Fibroblast of skin of scalp (primary cell): Measurements from ENCODE around the gene IRF2BPL.

ENCODE experiments used
- DNase-seq: peaks from one replicate; pipeline ENCODE4 v3.0.0-alpha.2; 2013

Gene IRF2BPL

DNA sequence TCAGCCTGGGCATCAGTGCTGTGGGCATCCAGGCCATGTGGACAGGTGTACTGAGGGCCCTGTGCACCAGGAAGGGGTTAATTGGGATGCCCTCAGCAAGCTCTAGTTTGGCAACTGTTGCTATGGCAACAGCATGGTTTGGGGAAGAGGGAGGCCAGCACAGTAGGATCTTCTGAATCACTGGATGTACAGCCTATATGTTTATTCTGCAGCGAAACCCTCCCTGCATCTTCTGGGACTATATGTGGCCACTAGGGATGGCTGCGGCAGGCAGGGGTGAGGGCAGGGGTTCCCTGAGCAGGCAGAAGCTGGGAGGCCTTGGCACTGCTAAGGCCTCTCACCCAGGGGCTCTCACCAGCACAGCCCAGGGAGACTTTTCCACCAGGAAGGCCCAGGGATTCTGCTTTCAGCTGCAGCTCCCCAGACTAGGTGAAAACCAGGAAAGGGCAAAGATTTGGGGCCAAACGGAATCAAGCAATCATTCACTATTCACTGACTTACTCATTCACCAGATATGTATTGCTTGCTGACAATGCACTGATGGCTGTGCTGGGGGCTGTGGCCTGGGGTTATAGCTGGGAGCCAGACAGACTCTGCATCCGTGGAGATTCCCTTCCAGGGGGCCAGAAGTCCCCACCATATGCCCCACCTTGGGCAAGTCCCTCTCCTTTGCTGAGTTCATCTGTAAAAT is 42.8 kb downstream of the IRF2BPL start:
- peak; percentile 59 for DNase-seq

DNA sequence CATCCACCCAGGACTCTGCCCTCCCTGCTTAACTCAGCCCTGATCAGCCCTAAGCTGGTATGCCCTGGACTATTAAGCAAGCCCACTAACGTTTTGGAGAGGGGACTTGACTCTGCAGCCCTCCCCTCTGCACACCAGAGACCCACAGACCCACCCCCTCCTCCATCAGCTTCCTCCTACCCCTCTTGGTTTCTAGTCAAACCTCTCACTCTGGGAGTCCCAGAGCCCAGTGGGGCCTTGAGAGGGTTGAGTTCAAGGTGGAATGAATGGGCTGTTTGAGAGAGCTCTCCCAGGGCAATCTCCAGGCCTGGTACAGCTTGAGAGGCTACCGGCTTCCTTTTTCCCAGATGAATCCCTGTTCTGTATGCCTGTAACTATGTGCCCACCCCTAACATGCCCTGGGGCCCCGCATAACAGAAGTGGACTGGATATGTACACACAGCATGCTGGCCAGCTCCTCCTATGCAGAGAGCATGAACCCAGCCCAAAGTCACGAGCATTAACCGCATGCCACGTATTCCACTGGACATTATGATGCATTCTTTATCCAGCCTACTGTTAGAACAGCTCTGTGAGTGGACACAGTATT is 43.6 kb downstream of the IRF2BPL start:
- no peak for DNase-seq

DNA sequence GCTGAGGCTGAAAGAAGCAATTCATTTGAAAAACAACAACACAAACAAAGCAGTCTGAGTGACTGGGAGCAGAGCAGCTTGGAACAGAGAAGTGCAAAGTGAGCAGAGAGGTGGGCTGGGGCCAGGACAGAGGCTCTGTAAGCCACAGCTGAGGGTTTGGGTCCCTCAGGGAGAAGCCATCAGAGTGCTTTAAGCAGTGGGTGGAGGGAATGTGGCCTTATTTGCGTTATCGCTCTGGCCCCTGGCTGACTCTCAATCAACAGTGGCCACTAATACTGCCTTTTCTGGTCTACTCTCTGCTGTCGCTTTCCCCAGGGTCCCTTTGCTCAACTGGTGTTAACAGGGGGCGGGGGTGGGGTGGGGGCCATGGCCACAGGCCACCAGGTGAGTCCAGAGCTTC is 44.2 kb downstream of the IRF2BPL start:
- DNase-seq, result no peak

DNA sequence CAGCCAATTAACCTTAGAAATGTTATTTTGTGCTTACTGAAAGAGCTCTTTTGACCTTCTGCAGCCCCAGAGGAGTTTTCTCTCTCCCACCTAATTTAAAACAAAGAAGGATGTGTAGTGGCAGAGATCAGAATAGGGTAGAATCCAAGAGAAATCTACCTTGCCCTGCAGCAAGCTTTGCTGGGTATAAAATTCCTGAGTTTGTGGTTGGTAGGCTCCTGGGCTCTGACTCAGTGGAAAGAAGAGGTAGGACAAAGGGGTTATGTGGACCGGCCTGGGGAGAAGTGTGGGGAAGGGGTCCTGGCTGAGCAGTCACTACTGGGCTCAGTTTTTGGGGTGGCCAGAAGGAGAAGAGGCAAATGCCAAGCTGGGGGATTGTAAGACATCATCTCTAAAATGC is 46.8 kb downstream of the IRF2BPL start:
- no peak for DNase-seq

DNA sequence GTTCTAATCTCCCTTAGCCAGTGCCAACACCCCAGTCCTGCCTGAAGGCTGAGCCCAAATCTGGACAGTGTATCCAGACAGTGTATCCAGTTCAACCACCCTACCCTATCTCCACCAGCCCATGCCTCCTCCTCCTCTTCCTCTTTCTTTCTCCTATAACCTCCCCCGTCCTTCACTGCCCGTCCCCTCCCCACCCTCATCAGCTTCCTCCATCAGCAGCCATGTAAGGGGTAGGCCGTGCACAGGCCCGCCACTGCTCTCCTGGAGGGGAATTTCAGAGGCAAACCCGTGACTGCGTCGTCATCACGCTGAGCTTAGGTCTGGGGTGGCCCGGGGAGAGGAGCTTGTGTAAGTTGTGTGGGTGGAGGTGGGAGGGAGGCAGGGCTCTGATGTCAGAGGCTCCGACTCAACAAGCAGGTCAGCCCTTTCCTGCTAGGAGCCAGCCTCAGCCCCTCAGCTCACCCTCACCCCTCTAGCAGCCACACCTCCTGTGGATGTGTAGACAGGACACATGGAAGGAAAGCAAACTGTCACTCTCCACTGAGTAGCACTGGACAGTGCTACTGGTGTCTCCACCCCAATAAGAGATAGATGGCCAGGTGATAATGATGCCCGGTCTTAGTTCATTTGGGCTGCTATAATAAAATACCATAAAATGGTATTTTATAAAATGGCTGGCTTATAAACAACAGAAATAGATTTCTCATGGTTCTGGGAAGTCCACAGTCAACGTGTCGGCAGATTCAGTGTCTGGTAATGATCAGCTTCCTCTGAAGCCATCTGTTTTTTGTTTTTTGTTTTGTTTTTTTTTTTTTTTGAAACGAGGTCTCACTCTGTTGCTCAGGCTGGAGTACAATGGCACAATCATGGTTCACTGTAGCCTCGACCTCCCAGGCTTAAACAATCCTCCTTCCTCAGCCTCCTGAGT is 50.5 kb downstream of the IRF2BPL start:
- DNase-seq, result peak; percentile 42

DNA sequence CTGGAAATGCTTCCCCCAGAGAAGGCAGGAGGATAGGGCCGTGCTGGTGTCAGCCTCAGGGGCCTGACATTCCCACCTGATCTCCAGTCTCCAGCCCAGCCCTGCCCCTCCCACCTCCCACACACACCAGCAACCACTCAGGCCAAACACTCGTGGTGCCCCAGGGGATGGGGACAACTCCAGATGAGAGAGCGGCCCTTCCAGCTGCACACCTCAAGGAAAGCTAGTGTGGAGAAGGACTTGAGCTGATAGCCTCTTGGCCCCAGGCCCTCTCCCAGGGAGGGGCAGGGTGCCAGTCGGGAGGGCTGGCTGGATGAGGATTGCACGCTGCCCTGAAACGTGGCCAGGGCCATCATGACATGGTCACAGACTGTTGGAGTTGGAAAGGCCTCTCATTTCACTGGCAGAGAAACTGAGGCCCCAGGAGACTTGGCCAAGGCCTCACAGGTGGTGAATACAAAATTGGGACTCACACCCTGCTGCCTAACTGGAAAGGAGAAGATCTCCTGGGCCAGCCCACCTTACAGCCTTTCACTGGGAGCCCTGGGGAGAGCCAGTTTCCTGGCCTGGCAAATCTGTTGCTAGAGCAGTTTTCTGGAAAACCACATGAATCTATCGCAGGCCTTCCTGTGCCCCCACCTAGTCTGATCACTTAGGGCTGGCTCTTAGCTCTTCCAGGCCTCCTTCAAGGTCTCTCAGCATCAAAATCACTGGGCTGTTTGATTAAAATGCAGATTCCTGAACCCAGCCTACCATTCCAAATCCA is 52.1 kb downstream of the IRF2BPL start:
- no peak for DNase-seq

DNA sequence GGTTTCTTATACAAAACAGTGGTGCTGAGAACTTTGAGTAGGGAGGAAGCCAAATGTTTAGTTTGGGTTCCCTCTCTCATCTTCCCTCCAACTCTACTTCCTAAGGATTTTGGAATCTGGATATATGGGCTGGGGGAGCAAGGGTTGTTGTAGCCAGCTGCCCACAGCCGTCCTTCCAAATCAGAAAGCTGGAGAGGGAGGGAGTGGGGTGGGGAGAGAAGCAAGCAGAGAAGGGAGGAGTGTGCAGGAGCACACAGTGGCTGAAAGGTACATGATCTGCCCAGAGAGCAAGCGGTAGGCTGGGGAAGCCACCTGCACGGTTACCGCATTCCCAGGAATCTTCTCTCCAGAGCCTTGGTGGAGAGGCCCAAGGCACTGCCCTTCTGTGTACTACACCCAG is 52.7 kb downstream of the IRF2BPL start:
- no peak for DNase-seq

DNA sequence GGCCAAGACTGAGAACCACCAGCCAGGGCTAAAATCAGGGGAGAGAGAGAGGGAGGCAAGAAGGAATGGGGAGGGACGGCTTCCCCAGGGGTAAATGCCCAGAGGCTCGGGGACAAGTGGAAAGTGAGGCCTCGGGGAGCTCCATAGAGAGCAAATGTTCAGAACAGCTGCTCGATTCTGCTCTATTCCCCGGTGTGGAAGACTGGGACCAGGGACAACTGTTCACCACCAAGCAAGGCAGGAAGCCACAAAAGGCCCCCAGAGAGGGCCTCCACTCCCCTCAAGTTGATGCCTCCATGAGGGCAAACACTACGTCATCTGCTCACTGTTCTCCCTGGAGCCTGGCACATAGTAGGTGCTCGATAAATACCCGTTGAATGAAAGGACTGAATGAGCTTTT is 53.5 kb downstream of the IRF2BPL start:
- no peak for DNase-seq
